NCI-H1436 treated with DMSO at 0.1 percent for 48 hours (cell line): ENCODE data around the gene EPAS1.

Experiments used
- DNase-seq: peaks from one replicate; lab custom pipeline; 2025; lab: John Stamatoyannopoulos, UW

The EPAS1 gene

DNA sequence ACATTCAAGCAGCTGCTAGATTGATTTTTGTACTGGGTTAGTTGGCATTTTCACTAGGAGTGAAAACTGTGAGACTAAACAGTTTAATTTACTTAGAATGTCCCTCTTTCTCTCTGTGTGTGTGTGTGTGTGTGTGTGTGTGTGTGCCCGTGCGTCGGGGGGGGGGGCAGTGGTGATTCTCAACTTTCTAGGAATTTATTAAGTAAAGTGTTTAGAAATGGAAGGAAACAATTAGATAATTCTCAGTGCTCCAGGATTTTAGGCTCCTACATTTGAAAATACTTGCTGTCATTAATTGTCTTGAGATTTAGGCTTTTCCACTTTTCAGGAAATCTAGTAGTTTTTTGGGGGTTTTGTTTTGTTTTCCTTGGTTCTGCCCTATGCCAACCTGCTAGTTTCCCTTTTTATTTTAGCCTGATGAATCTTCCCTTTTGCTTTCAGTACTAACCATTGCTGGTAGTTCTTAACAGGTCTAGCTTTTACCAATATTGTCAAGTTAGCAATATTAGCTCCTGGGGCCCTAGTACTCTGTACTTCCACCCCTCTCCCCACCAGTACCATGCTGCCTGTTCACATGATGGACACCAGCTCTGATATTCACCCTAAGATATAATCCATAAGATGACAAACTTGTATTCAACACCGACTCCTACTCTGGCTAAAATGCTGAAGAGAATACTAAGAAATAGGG, 4.9 kb downstream of the EPAS1 start:
- DNase-seq: no peak

DNA sequence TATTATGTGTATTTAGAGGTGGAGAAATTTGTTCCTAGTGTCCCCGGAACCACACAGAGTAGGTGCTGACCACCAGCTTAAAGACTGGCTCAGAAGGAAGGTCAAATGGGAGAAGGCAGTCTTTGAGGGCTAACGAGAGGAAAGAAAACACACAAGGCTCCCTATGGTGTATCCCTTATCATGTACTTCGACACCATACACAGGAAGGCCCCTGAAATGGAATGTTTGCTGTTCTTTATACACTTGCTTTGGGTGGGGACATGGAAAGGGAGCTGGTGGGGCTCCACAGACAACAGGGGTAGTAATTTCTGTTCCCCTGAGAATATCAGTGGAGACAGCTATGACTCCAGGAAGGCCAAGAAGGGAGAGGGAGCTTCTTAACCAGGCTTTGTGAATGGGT, 6.0 kb downstream of the EPAS1 start:
- no peak for DNase-seq

DNA sequence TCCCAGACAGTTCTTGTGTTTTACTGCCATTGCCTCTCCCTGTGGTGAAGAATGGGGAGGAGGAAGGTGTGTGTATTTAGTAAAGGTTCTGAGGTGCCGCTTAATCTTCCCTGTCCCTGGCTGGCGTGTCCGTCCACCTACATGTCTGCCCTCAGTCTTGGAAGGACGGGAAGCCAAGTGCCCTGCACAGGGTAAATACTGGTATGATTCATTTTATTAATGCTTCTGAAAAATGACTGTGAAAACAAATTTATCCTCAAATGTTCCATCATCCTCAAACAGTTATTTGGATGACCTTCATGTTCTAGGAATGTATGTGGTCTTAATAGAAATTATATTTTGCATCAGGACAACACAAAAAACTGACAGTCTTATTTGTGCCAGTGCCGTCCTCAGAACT, 6.6 kb downstream of the EPAS1 start:
- no peak for DNase-seq

DNA sequence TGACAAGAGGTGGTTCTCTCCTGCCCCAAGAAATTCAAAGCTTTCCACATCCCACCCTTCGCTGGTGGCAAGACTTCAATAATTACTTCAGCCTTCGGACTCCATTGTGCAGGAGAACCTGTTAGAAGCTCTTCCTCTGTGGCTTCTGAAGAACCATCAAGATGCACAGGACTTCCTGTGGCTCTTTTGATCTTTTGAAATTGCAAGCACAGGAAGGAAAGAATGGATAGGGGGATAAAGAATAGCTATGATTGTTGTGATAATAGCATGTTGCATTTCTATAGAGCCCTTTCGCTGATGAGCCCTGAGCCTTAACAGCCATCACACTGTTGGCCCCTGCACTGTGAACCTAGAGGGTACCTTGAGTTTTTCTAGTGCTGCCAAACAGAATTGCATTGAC, 7.4 kb downstream of the EPAS1 start:
- no peak for DNase-seq

DNA sequence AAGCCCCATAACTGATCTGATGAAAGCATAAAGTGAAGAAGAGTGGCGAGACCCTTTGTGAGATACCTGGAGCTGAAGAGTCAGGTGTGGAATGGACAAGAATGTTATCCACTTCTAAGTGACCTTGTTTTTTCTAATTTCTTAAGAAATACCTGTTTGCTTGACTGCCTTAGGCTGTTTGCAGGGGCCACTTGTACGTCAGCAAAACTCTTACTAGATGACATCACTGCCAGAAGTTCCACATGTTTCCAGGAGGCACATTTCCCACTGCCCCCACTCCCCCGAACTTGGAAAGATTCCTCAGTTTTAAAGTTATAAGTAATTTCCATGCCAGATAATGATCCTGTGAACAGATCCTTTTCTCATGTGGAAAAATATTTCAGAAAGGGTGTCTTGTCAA, 8.0 kb downstream of the EPAS1 start:
- DNase-seq: no peak

DNA sequence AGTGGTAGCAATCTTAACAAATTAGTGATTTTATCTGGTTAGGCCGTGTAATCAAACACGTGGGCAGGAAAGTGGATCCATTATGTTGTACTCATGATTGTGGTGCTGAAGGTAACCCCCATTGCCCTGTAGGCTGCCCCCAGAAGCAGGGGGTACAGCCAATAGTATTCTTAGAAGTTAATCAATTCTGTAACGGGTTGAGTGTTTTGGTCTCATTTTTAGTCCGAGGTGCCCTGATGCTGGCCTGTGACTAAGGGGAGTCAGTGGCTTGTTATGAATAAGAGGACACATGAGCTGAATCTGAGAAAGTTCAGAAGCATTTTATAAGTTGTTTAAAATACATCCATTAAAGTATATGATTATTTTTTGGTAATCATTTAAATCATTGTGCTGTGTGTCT, 8.6 kb downstream of the EPAS1 start:
- no peak for DNase-seq

DNA sequence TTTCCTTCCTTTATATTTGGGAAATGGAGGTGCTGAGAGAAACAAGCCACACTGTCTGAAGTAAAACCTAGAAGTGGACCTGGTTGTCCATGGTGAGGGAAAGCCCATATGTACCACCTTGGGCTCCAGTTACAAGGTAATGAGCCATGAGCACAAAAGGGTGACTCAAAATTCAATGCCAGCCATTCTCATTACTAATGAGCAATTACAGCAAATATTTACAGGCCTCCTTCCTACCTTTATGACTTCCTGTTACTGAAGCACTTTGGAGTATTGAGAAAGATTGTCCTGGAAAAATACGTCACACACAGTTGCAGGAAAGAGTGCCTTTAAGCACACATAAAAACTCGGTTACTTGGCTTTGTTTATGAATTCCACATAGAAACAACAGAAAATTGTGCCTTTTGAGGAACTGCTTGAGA, 9.1 kb downstream of the EPAS1 start:
- peak; percentile 75 for DNase-seq

DNA sequence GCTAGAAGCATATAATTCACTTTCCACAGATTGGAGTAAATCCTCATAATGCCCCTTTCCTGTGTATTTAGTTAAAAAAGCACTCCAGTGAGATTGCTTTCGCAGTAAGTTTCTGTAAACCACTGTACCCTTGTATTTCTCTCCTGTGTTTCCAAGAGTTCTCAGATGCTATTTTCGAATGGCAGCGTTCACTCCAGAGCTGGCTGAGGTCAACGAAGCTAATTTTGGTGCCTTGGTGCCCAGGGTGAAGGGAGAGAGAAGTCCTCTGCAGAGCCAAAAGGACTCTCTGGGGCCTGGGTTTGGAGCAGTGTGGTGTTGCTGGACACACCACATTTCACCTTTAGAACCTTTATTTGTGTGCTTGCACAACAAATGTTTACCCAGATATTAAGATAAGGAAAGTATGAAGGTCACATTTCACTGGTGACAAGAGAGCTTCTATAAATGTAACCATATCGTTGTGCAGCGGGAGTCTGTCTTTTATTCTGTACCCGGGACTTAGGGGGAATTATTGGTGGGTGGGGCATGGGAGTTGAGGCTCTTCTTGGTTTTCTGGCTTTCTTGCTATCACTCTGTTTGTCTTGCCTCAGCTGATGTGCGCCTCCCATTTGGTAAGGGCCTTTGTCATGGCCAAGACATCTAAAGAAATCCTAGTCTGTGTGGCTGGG, 9.9 kb downstream of the EPAS1 start:
- DNase-seq: no peak

DNA sequence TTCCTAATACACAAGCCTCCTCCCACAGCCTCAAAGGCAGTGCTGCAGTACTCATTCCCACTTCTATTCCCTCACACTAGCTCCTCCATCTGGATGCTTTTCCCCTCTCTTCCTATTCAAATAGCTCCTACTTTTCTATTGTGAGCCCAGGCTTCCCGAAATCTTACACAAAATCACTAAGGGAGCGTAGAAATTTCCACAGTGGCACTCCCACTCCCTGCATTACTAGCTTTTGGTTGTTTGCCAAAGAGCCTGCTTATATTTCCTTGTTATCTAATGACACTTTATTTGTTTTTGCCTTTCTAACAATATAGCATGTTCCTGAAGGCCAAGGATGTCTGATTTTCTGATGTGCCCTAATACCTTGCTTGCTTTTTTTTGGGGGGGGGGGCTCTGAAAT, 10.9 kb downstream of the EPAS1 start:
- DNase-seq: no peak

DNA sequence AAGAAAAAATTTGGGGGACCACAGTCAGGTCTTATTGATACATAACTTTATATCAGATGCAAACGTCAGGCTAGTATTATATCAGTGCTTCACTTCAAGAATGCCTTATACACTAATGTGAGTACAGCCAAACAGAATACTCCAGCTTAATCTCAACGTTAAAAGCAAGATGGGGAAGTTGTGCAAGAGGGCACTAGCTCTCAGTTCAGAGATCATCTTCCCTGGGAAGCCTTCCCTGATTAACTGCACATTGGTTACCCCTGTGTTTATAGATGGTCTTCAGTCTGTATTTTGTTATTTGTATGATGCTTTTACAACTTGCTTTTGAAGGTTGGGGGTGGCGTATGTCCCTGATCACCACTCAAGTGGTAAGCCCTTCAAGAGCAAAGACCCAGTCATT, 11.4 kb downstream of the EPAS1 start:
- no peak for DNase-seq

DNA sequence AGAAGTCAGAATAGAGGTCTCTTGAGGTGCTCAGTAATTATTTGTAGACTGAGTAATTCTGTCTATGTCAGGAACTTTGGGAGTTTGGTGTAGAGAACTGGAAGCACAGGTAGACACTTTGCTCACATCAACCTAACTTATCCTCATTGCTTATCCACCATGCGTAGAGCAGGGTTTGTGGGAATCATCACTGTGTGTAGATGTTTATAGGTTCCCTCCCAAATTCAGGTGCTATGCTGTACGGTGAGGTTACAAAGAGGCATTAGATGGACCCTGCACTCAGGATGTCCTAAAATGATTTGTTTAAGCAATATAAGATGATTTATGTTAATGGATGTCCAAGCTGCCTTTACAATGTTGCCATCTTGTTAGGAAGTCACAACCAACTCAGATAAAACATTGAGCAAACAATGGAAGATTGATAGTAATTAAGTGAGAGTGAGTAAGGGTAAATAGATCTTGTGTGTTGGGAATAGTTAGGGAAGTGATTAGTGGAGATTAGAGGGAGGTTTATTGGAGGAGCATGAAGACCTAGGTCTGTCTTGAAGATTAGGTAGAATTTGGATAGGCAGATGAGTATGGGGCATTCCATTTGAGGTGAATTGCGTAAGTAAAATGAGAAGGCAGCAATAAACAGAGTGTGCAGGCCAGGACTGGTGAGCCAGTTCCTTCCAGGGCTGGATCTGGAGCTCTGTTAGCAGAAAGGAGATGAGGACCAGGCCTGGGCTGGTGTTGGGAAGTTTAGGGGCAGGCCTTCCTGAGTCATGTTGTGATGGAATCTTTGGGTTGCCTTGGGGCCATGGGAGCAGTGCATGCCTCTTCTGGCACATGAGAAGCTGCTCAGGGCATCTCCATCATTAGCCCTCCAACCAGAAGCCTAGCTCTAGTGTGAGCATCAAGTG, 12.1 kb downstream of the EPAS1 start:
- no peak for DNase-seq

DNA sequence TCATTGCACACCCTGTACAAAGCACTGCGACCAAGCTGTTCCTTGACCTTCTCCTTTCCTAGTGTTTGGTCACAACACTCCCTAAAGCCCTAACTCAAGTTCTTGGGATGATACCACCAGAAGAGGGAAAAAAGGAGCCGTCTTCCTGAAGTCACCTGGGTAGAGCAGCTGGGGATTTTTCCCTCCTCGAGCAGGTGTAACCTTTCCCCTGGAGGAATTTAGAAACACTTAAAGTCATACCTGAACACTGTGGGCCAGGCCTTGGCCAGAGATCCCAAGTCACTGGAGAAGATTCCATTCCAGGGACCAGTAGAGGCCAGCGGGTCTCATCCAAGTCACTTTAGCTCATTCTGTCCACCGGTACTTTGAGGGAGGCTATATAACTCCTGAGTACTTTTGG, 13.2 kb downstream of the EPAS1 start:
- DNase-seq: no peak

DNA sequence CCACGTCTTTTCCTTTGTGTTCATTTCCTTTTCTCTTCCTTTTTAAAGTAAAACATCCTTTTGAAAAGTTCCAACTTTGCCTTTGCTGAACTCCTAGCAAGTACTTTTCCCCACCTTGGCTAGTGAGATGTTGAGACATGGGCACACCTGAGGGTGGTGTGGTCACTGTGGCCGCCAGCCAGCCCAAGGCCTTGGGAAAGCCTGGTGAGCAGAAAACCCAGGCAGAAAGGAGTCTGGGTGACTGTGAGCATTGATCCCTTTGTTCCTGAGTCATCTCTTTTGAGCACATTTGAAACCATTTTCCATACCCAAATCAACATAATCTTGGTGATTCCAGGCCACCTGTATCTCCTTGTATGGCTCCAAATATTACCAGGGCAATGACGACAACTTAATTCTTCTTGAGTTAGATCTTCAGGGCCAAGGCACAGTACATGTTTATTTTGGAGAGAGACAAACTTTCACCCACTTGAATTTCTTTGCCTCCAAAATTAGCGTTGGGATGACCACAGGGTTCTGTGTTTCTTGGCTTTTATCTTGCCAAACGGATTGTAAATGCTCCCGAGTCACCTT, 14.5 kb downstream of the EPAS1 start:
- no peak for DNase-seq

DNA sequence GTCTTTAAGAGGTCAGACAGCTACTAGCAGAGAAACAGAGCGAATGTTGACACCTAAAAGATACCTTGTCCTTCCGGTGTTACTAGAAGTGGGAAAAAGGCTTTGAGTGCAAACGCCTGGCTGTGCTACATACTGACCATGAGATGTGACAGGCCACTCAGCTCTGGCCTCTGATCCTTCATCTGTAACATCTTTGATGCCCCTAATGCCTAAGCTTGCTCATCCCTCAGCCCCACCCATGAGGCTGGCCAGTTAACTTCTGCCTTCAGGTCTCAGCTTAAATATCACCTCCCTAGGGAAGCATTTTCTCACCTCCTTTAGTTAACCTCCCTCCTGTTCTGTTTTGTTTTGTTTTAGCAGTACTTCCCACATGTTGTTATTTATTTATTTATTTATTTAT, 15.9 kb downstream of the EPAS1 start:
- DNase-seq: no peak

DNA sequence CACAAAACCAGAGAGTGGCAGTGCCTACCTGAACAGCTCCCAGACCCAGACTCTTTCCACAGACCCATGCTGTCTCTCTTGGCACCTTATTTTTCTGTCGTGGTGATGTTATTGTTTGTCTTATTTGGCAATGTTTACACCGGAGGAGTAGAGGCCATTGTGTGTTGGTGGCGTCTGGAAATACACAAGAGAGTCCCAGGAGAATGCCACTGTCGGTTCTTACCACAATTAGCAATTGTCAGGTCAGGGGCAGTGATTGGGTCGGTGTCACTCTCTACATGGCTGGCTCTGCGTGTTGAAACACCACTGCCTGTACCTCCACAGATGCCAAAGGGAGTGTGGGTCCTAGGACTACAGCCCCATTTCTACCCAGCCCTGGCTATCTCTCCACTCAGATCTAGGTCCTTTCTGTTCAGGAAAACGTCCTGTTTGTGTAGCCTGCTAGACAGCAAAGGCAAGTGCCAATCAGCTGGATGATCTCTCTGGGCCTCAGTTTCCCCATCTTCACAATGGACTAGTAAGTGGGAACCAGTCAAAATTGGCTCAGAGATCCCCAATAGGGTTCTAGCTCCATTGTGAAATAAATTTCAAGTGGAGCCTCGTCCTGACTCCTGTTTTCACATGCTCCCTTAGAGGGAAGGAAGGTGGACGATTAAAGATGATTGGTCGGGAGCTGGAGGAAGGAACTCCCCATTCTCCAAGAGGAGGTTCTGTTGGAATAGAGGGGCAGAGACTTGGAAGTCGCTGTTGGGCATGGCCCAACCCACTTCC, 17.0 kb downstream of the EPAS1 start:
- no peak for DNase-seq

DNA sequence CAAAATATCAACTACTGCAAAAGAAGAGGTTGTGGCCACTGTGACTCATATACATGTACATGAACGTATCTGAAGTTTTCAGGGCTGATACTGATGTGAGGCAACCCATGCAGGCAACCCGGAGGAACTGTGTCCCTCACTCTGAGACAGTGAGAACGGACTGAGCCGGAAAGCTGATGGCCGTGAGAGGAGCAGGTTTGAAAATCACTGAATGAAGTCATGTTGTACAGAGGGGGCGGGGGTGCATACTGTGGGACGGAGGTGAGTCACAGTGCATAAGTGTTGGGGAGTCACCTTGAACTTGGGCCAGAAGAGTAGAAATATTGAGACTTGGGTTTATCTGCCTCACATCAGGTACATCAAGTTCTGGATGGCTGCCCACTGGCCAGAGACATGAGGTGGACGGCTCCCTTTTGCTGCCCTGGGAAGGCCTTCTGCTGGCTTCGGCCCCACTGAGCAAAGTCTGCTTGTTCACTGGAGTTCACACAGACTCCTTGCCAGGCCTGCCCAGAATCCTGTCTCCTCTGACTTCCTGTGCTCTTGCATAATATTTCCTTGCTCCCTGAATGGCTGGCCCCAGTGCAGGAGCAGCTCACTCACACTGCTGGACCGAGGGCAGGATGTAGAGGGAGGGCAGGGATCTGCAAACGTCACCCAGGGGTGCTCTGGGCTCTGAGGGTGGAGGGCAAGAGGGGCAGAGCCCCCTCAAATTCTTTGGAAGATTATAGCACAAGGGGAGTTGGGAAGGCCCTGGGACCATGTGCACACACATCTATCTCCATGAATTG, 18.1 kb downstream of the EPAS1 start:
- no peak for DNase-seq

DNA sequence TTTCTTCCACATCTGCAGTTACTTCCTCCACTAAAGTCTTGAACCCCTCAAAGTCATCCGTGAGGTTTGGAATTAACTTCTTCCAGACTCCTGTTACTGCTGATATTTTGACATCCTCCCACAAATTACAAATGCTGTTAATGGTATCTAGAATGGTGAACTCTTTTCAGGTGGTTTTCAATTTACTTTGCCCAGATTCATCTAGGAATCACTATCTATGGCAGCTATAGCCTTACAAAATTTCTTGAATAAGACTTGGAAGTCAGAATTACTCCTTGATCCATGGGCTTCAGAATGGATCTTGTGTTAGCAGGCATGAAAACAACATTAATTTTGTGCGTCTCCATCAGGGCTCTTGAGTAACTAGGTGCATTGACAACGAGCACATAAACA, 19.9 kb downstream of the EPAS1 start:
- DNase-seq: no peak

DNA sequence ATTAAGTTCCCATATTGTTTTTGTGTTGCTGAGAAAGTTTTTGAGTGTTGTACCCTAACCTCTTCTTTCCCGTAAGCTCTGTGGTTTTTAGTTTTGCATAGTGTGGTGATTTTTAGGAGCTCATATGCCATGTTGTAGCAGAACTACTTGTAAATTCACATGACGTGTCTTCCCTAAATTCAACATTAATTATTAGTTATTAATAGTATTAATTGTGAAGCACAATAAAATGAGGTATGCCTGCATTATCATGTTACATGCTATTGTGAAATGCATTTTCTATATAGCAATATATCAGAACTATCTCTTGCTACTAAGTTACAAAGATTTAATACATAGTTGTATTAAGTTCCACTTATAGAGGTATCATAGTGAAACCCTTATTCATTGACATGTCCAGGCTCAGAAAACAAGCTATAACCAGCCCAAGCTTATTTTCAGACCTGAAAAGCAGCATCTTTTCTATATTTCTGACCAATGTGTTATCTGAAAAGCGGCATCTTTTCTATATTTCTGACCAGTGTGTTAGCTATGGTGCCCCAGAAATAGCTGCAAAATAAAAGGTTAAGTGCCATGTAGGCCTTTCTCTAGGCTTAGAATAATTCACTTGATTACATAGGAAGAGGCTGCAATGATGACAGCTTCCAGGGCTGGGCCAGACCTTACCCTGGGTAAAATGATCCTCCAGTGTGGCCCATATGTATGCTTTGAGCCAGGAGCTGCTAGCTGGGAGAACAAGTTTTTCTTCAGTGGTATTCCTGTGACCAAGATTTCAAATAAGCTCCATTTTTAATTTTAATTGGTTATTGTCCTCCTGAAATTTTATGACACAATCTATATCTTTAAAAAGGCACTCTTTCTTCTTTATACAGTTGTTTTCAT, 21.6 kb downstream of the EPAS1 start:
- no peak for DNase-seq

DNA sequence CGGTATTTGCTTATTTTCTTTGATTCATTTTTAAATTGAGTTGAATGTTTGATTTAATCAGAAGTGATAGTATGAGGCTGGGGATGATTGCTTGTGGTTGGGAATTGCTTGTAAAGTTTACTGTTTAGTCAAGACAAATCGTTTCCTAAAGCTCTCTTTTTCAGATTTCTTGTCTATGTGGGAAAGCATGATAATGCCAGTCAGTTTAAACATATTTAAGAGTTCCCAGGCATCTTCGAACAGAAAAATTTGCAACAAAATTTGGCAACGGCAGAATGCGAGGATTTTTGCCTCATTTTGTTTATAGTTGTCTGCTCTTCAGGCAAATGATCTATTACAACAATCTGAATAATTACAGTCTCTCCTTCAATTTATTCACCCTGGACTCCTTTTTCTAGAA, 22.5 kb downstream of the EPAS1 start:
- no peak for DNase-seq

DNA sequence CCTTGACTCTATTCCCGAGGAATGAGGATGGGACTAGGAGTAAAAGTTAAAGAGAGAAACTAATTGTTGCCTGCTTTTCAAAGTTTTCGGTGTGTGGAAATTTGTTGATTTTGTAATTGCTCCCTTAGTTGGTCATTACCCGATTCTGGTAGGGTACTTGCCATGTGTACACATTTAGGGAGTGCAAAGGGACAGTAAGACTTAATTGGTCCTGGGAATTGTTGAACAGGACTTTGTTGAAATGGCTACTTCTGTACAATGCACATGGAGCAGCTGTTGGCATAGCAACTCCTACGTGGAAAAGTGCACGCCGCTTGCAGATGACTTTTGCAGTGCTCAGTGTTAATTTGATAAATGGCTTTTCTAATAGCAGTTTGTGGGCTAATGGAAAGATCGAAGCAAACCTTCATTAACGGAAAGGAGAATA, 22.9 kb downstream of the EPAS1 start:
- DNase-seq: no peak
